ENCODE data around the gene PRDX1. TPM values are rescaled to one million over a fixed set of nuclear protein-coding genes. Genes with fewer than 3 reads are reported as not detected.

The PRDX1 gene
- total and polyA plus RNA-seq, 11 donors = 249 to 671 (median 320) TPM

DNA sequence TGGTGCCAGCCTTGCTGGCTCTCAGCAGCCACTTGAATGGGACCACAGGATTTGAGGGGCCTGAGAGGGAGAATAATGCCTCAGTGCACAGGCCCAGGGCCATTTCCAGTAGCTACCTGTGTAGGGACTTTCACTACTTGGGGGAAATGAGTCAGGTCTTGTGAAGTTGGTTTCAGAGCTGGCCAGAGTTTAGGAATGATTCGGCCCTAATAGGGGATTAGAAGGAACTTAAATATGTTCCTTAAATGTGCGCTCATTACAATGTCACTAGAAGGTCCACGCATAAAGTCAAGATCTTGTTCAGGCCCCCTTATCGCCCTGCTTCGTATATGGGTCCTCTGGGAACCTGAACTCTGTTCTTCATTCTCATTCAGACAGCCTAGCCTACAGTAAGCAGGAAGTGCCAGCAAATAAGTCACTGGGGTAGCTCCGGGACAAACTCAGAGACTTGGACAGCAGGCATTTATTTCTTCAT, 23.4 kb upstream of the PRDX1 start:
- Histone ChIP-seq H3K36me3 (no peaks in the 10 kb centered on the region), H3K9me3 (no peaks in the 10 kb centered on the region), H3K27me3 (no peaks in the 10 kb centered on the region), H3K27ac (peak overlapping the region in 1 of 12 donors; percentile 89), H3K4me3 (no peak overlapping the region), H3K4me1 (peaks cover 0 to 54% (median 5%) of the 10 kb centered on the region in 12 donors)
- no peak for ATAC-seq
- 67 to 74% (median 69%) methylated on average over 6 of the region's 6 CpGs for WGBS, 4 donors
- intact Hi-C loops (cut with DNase I) = no loop called here
- no peak for DNase-seq
- TF ChIP-seq POLR2A (IDR thresholded peaks at IDR 0.05) (no peak), CTCF (IDR thresholded peaks at IDR 0.05) (no peak)

DNA sequence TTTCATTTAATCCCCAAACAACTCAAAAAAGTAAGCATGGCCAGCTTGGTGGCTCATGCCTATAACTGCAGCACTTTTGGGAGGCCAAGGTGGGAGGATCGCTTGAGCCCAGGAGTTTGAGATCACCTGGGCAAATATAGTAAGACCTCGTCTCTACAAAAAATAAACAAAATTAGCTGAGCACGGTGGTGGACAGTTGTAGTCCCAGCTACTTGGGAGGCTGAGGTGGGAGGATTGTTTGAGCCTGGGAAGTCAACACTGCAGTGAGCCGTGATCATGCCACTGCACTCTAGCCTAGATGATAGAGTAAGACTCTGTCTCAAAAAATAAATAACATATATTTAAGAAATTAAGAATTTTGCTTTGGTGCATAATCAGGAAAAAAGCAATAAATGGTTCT, 22.8 kb upstream of the PRDX1 start:
- ATAC-seq = no peak
- 85 to 92% (median 90%) methylated on average over 4 of the region's 4 CpGs for WGBS, 4 donors

GRCh38 chr1:45543581-45544417, 22.1 kb upstream of the PRDX1 start:
- ATAC-seq (peak; percentile 37 to 95 (median 81)), DNase-seq (peak; percentile 61 to 78 (median 72))
- TF ChIP-seq POLR2A (IDR thresholded peaks at IDR 0.05) = no peak
- no peak for TF ChIP-seq CTCF (IDR thresholded peaks at IDR 0.05)
- intact Hi-C loops (cut with DNase I) = no loop called here
- peak overlapping the region in 3 of 12 donors; percentile 10 to 31 (median 19) for H3K4me3 ChIP-seq
- H3K36me3 ChIP-seq = no peaks in the 10 kb centered on the region
- H3K27me3 ChIP-seq = no peaks in the 10 kb centered on the region
- H3K9me3 ChIP-seq = no peaks in the 10 kb centered on the region
- whole genome bisulfite sequencing, 4 donors = 31 to 50% (median 41%) methylated on average over 8 of the region's 8 CpGs
- H3K27ac ChIP-seq = peak overlapping the region in 4 of 12 donors; percentile 39 to 89 (median 44)
- peaks cover 0 to 52% (median 3%) of the 10 kb centered on the region in 12 donors for H3K4me1 ChIP-seq

More for the DNA sequence above, 22.8 kb upstream of the PRDX1 start:
- Histone ChIP-seq H3K27me3 (no peaks in the 10 kb centered on the region), H3K27ac (peak overlapping the region in 1 of 12 donors; percentile 89), H3K9me3 (no peaks in the 10 kb centered on the region), H3K36me3 (no peaks in the 10 kb centered on the region), H3K4me1 (peaks cover 0 to 52% (median 3%) of the 10 kb centered on the region in 12 donors), H3K4me3 (peak overlapping the region in 1 of 12 donors; percentile 31)
- no peak for DNase-seq
- TF ChIP-seq CTCF (IDR thresholded peaks at IDR 0.05) (no peak), POLR2A (IDR thresholded peaks at IDR 0.05) (no peak)
- intact Hi-C loops (cut with DNase I) = no loop called here

GRCh38 chr1:45542591-45542990, 20.9 kb upstream of the PRDX1 start:
- Histone ChIP-seq H3K4me1 (peaks cover 0 to 52% (median 3%) of the 10 kb centered on the region in 12 donors), H3K4me3 (peak overlapping the region in 1 of 12 donors; percentile 1), H3K27me3 (no peaks in the 10 kb centered on the region), H3K27ac (peak overlapping the region in 1 of 12 donors; percentile 89), H3K9me3 (no peaks in the 10 kb centered on the region), H3K36me3 (no peaks in the 10 kb centered on the region)
- intact Hi-C loops (cut with DNase I) = no loop called here
- TF ChIP-seq CTCF (IDR thresholded peaks at IDR 0.05) = no peak
- DNase-seq (peak in 2 of 5 donors; percentile 26 to 31), ATAC-seq (peak in 1 of 4 donors; percentile 53)
- 75 to 81% (median 78%) methylated on average over 3 to 4 of the region's 4 CpGs for WGBS, 4 donors
